ENCODE data around the gene ZBTB21. TPM values are rescaled to one million over a fixed set of nuclear protein-coding genes. Genes with fewer than 3 reads are reported as not detected.

ZBTB21 gene
- total RNA-seq, 1 donor from 2014 or later: 8.4 TPM

DNA sequence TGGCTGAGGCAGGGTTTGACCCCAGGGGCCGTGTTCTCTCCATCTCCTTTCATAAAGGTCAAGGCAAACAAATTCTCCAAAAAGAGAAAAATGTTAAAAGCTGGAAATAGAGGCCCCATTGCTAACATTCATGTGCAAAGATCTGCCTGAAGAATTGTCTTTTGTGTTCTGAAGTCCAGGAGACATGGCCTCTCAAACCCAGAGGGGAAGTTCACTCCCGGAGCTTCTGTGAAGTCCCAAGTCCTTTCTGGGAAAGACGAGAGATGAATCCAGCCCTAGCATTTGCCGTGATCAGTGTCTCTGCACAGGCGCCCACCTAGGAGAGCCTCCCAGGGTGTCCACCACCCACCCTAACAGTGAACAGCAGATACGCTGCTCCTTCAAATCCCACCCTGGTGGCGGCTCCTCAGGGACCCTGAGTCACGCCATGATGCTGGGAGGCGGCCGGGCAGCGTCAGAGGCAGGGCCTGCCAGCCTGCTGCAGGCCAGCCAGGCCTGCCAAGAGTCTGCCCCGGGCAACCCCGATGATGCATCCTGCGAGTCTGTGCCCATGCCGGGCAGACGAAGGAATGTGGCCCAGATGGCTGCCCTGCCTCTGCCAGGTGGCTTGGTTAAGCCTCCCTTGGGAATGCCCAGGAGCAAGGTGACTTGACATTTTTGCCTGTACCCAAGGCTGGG is 51.1 kb downstream of the ZBTB21 start:
- Mint-ChIP-seq H3K27me3 (ENCODE audit: unreplicated experiment) (peaks cover 15% of the 10 kb centered on the region), H3K4me1 (ENCODE audit: unreplicated experiment) (peaks cover 23% of the 10 kb centered on the region), H3K9me3 (ENCODE audit: unreplicated experiment) (no peaks in the 10 kb centered on the region), H3K4me3 (ENCODE audit: unreplicated experiment) (no peak overlapping the region), H3K36me3 (ENCODE audit: low read depth, unreplicated experiment) (peaks cover 4% of the 10 kb centered on the region), H3K27ac (ENCODE audit: unreplicated experiment) (no peak overlapping the region)
- TF ChIP-seq CTCF (IDR thresholded peaks at IDR 0.05; ENCODE audit: unreplicated experiment): no peak
- no peak for DNase-seq (ENCODE audit: low spot score)

DNA sequence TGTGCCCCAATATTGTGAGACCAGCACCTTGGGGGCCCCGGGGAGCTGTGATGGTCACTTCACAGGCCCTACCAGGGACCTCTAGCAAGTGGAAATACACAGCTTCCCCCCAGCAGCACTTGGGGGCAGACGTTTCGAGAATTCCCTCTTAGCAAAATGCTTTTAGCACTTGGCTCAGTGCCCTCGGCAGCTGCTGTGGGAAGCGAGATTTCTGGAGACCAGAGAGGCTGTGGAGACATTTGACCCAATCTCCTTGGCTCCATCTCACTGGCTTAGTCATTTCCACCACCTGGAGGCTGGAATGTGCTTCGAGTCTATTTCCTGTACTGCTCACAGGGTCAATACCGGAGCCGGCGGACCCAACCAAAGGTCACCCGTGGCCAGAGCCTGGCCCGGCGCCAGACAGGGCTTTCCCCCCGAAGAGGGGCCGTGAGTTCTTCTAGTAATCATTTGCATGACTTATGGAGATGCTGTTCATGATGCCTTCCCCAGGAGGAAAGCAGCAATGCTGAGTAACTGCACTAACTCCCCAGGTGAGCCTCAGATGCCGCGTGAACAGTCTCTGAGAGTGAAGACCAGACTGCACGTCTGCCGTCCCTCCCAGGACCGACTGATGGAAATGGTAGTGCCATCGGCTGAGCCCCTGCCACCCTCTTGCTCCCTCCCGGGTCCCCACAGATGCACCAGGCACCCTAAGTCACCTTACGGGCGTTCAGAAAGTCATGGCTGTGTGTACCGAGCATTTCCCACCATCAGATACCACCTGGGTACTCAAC is 52.0 kb downstream of the ZBTB21 start:
- no peak for TF ChIP-seq CTCF (IDR thresholded peaks at IDR 0.05; ENCODE audit: unreplicated experiment)
- H3K4me3 Mint-ChIP-seq (ENCODE audit: unreplicated experiment): no peak overlapping the region
- H3K36me3 Mint-ChIP-seq (ENCODE audit: low read depth, unreplicated experiment): peaks cover 4% of the 10 kb centered on the region
- peaks cover 23% of the 10 kb centered on the region for H3K4me1 Mint-ChIP-seq (ENCODE audit: unreplicated experiment)
- H3K27me3 Mint-ChIP-seq (ENCODE audit: unreplicated experiment): peaks cover 15% of the 10 kb centered on the region
- no peak overlapping the region for H3K27ac Mint-ChIP-seq (ENCODE audit: unreplicated experiment)
- no peak for DNase-seq (ENCODE audit: low spot score)
- H3K9me3 Mint-ChIP-seq (ENCODE audit: unreplicated experiment): no peaks in the 10 kb centered on the region

- Mint-ChIP-seq H3K4me3 (ENCODE audit: unreplicated experiment) (no peak overlapping the region), H3K27ac (ENCODE audit: unreplicated experiment) (no peak overlapping the region), H3K4me1 (ENCODE audit: unreplicated experiment) (peaks cover 26% of the 10 kb centered on the region)
Observed at GRCh38 chr21:41956926-41957729, 53.0 kb downstream of the ZBTB21 start.

GRCh38 chr21:41955516-41955915 is 54.6 kb downstream of the ZBTB21 start:
- Mint-ChIP-seq H3K27ac (ENCODE audit: unreplicated experiment) (no peak overlapping the region), H3K9me3 (ENCODE audit: unreplicated experiment) (no peaks in the 10 kb centered on the region), H3K4me1 (ENCODE audit: unreplicated experiment) (peaks cover 21% of the 10 kb centered on the region), H3K27me3 (ENCODE audit: unreplicated experiment) (peaks cover 21% of the 10 kb centered on the region), H3K4me3 (ENCODE audit: unreplicated experiment) (no peak overlapping the region), H3K36me3 (ENCODE audit: low read depth, unreplicated experiment) (peaks cover 8% of the 10 kb centered on the region)
- no peak for TF ChIP-seq CTCF (IDR thresholded peaks at IDR 0.05; ENCODE audit: unreplicated experiment)
- DNase-seq (ENCODE audit: low spot score): no peak

More at GRCh38 chr21:41956926-41957729, 53.0 kb downstream of the ZBTB21 start:
- no peak for TF ChIP-seq CTCF (IDR thresholded peaks at IDR 0.05; ENCODE audit: unreplicated experiment)
- Mint-ChIP-seq H3K9me3 (ENCODE audit: unreplicated experiment) (no peaks in the 10 kb centered on the region), H3K36me3 (ENCODE audit: low read depth, unreplicated experiment) (peaks cover 6% of the 10 kb centered on the region), H3K27me3 (ENCODE audit: unreplicated experiment) (peaks cover 23% of the 10 kb centered on the region)
- no peak for DNase-seq (ENCODE audit: low spot score)

All from endothelial cell (in vitro differentiated cells).